ENCODE data around the gene MAPK8IP1. TPM values are rescaled to one million over a fixed set of nuclear protein-coding genes. Genes with fewer than 3 reads are reported as not detected.

MAPK8IP1 gene
- total RNA-seq, 1 experiment from 2014 or later: 8.2 TPM

GRCh38 chr11:45889555-45889954, 4.1 kb downstream of the MAPK8IP1 start:
- H3K4me3 Mint-ChIP-seq (ENCODE audit: unreplicated experiment): no peak overlapping the region
- no peak for DNase-seq
- no peak overlapping the region for H3K27ac Mint-ChIP-seq (ENCODE audit: unreplicated experiment)
- H3K36me3 ChIP-seq (ENCODE audit: control insufficient read depth, insufficient read depth, low read length): no peaks in the 10 kb centered on the region
- intact Hi-C loops (cut with micrococcal nuclease; ENCODE audit: unreplicated experiment): no loop called here
- ChIA-PET CTCF (no interaction called here), POLR2A (no interaction called here)
- H3K27me3 ChIP-seq (replicated peaks; ENCODE audit: control insufficient read depth, insufficient read depth, low read length): no peaks in the 10 kb centered on the region
- H3K4me1 ChIP-seq: peaks cover 4% of the 10 kb centered on the region; the same call in 1 of the 2 replicates
- no peaks in the 10 kb centered on the region for H3K27me3 Mint-ChIP-seq (ENCODE audit: insufficient read depth, unreplicated experiment)
- H3K36me3 Mint-ChIP-seq (ENCODE audit: insufficient read depth, unreplicated experiment): peaks cover 7% of the 10 kb centered on the region
- H3K9me3 ChIP-seq: no peaks in the 10 kb centered on the region
- BruUV-seq (replicated peaks): no TSS peak
- H3K9me3 Mint-ChIP-seq (ENCODE audit: unreplicated experiment): no peaks in the 10 kb centered on the region
- no peak for TF ChIP-seq CTCF (IDR thresholded peaks at IDR 0.05; ENCODE audit: insufficient read depth in 1 of 2, low read depth in 1 of 2, low read length in 1 of 2, severe bottlenecking in 1 of 2, unreplicated experiment in 1 of 2)
- peaks cover 6% of the 10 kb centered on the region for H3K4me1 Mint-ChIP-seq (ENCODE audit: low read depth, unreplicated experiment)
- no peak overlapping the region for H3K4me3 ChIP-seq (ENCODE audit: low read depth, low read length)

- H3K36me3 Mint-ChIP-seq (ENCODE audit: insufficient read depth, unreplicated experiment): peaks cover 7% of the 10 kb centered on the region
- H3K27ac Mint-ChIP-seq (ENCODE audit: unreplicated experiment): no peak overlapping the region
- no peaks in the 10 kb centered on the region for H3K27me3 ChIP-seq (replicated peaks; ENCODE audit: control insufficient read depth, insufficient read depth, low read length)
- no TSS peak for BruUV-seq (replicated peaks)
- no peaks in the 10 kb centered on the region for H3K9me3 ChIP-seq
- no peak for TF ChIP-seq CTCF (IDR thresholded peaks at IDR 0.05; ENCODE audit: insufficient read depth in 1 of 2, low read depth in 1 of 2, low read length in 1 of 2, severe bottlenecking in 1 of 2, unreplicated experiment in 1 of 2)
- H3K27me3 Mint-ChIP-seq (ENCODE audit: insufficient read depth, unreplicated experiment): no peaks in the 10 kb centered on the region
- peaks cover 4% of the 10 kb centered on the region; the same call in 1 of the 2 replicates for H3K4me1 ChIP-seq
- peaks cover 6% of the 10 kb centered on the region for H3K4me1 Mint-ChIP-seq (ENCODE audit: low read depth, unreplicated experiment)
- POLR2A ChIA-PET: no interaction called here
- H3K9me3 Mint-ChIP-seq (ENCODE audit: unreplicated experiment): no peaks in the 10 kb centered on the region
- no peak overlapping the region for H3K4me3 Mint-ChIP-seq (ENCODE audit: unreplicated experiment)
- no peaks in the 10 kb centered on the region for H3K36me3 ChIP-seq (ENCODE audit: control insufficient read depth, insufficient read depth, low read length)
- H3K4me3 ChIP-seq (ENCODE audit: low read depth, low read length): no peak overlapping the region
- no peak for DNase-seq
- intact Hi-C loops (cut with micrococcal nuclease; ENCODE audit: unreplicated experiment): no loop called here
- CTCF ChIA-PET: no interaction called here
Observed at GRCh38 chr11:45889966-45890365, 4.5 kb downstream of the MAPK8IP1 start.

GRCh38 chr11:45890886-45891550, 5.6 kb downstream of the MAPK8IP1 start:
- TF ChIP-seq CTCF (IDR thresholded peaks at IDR 0.05; ENCODE audit: insufficient read depth in 1 of 2, low read depth in 1 of 2, low read length in 1 of 2, severe bottlenecking in 1 of 2, unreplicated experiment in 1 of 2): no peak
- Mint-ChIP-seq H3K27ac (ENCODE audit: unreplicated experiment) (no peak overlapping the region), H3K4me1 (ENCODE audit: low read depth, unreplicated experiment) (peaks cover 6% of the 10 kb centered on the region), H3K9me3 (ENCODE audit: unreplicated experiment) (no peaks in the 10 kb centered on the region), H3K4me3 (ENCODE audit: unreplicated experiment) (no peak overlapping the region), H3K27me3 (ENCODE audit: insufficient read depth, unreplicated experiment) (no peaks in the 10 kb centered on the region), H3K36me3 (ENCODE audit: insufficient read depth, unreplicated experiment) (peaks cover 4% of the 10 kb centered on the region)
- POLR2A ChIA-PET: no interaction called here
- no TSS peak for BruUV-seq (replicated peaks)
- intact Hi-C loops (cut with micrococcal nuclease; ENCODE audit: unreplicated experiment): no loop called here
- Histone ChIP-seq H3K36me3 (ENCODE audit: control insufficient read depth, insufficient read depth, low read length) (no peaks in the 10 kb centered on the region), H3K4me1 (0 out of 2 replicates have a peak, but pooled peaks cover 1% of the 10 kb centered on the region), H3K4me3 (ENCODE audit: low read depth, low read length) (no peak overlapping the region), H3K27me3 (replicated peaks; ENCODE audit: control insufficient read depth, insufficient read depth, low read length) (no peaks in the 10 kb centered on the region), H3K9me3 (no peaks in the 10 kb centered on the region)
- no peak for DNase-seq
- CTCF ChIA-PET: no interaction called here
